HG03175 (cell line): ENCODE data around the gene KIF6.
A peak's percentile ranks its signal among the peaks of the same experiment; 100 is the strongest.

Experiments used
- ATAC-seq: cut with Tn5 transposase; IDR thresholded peaks from one replicate; pipeline ENCODE4 v1.9.1; 2021; ENCODE audit warnings: mild to moderate bottlenecking, moderate library complexity; ENCODE audit not compliant: unreplicated experiment

The KIF6 gene

GRCh38 chr6:39393075-39393474 is 332.1 kb downstream of the KIF6 start:
- ATAC-seq, result no peak

GRCh38 chr6:39391182-39391581 is 334.0 kb downstream of the KIF6 start:
- no peak for ATAC-seq

GRCh38 chr6:39389484-39389767 is 335.8 kb downstream of the KIF6 start:
- no peak for ATAC-seq

- ATAC-seq, result no peak
Observed at GRCh38 chr6:39388606-39389483, 336.4 kb downstream of the KIF6 start.

- no peak for ATAC-seq
Observed at GRCh38 chr6:39387785-39388184, 337.4 kb downstream of the KIF6 start.

GRCh38 chr6:39386487-39386886 is 338.7 kb downstream of the KIF6 start:
- ATAC-seq, result no peak

GRCh38 chr6:39381550-39382140 is 343.6 kb downstream of the KIF6 start:
- no peak for ATAC-seq

- no peak for ATAC-seq
Observed at GRCh38 chr6:39380837-39381549, 344.2 kb downstream of the KIF6 start.

GRCh38 chr6:39378960-39379425 is 346.2 kb downstream of the KIF6 start:
- ATAC-seq, result no peak

- ATAC-seq, result no peak
Observed at GRCh38 chr6:39378175-39378959, 346.8 kb downstream of the KIF6 start.

GRCh38 chr6:39377539-39377950 is 347.7 kb downstream of the KIF6 start:
- ATAC-seq, result no peak

GRCh38 chr6:39375405-39375804 is 349.8 kb downstream of the KIF6 start:
- ATAC-seq, result no peak

- ATAC-seq, result no peak
Observed at GRCh38 chr6:39370390-39370789, 354.8 kb downstream of the KIF6 start.

GRCh38 chr6:39369987-39370386 is 355.2 kb downstream of the KIF6 start:
- no peak for ATAC-seq

GRCh38 chr6:39367700-39368099 is 357.5 kb downstream of the KIF6 start:
- ATAC-seq, result no peak

GRCh38 chr6:39366931-39367618 is 358.1 kb downstream of the KIF6 start:
- ATAC-seq, result no peak

GRCh38 chr6:39365281-39366074 is 359.7 kb downstream of the KIF6 start:
- no peak for ATAC-seq

- no peak for ATAC-seq
Observed at GRCh38 chr6:39363280-39363679, 361.9 kb downstream of the KIF6 start.

GRCh38 chr6:39362487-39362865 is 362.7 kb downstream of the KIF6 start:
- ATAC-seq, result peak; percentile 9
